Measurements from ENCODE around the gene ZNF25. TPM values are rescaled to one million over a fixed set of nuclear protein-coding genes. Genes with fewer than 3 reads are reported as not detected.

ZNF25 gene
- 14.9 TPM in 2 replicates for total RNA-seq

GRCh38 chr10:37976091-37976879 lies at the start of gene ZNF25:
Gene ZNF25 (minus strand): TSS chr10:37976647. CDS start chr10:37971722, 4,925 bp downstream.

GRCh38 chr10:38010119-38010903 lies 33.9 kb upstream of the ZNF25 start, which contains the start of gene ZNF33A:
Gene ZNF33A (plus strand): TSS chr10:38010675. CDS start chr10:38012342, 1,667 bp downstream.

Other genes starting within 250 kb of the ZNF25 start
- gene ZNF248, start 119.0 kb downstream of the ZNF25 start, total RNA-seq: 6.8 and 10.5 TPM in 2 replicates
- gene ZNF33A, start 34.0 kb upstream of the ZNF25 start, total RNA-seq: 9.7 and 10.1 TPM in 2 replicates
- gene ZNF37A, start 117.7 kb upstream of the ZNF25 start, total RNA-seq: 9.5 and 11.0 TPM in 2 replicates

All from smooth muscle cell of bladder (primary cell).